ENCODE measurements around the gene TBXAS1.

GRCh38 chr7:140044251-140044650, 215.2 kb downstream of the TBXAS1 start:
- TF ChIP-seq CTCF (IDR thresholded peaks at IDR 0.05) = no peak
- TF ChIP-seq ZFX (IDR thresholded peaks at IDR 0.05; ENCODE audit: borderline replicate concordance) = no peak

All from 22Rv1 (cell line).